ENCODE results near the gene MAPK8IP1. TPM values are rescaled to one million over a fixed set of nuclear protein-coding genes. Genes with fewer than 3 reads are reported as not detected.

MAPK8IP1 gene
- total and polyA plus RNA-seq, 2 experiments from 2014 or later, result 5.9 to 39.4 TPM

- H3K4me2 ChIP-seq, result no peak overlapping the region
- Mint-ChIP-seq H3K4me3 (no peak overlapping the region), H3K4me1 (peaks cover 21% of the 10 kb centered on the region), H3K36me3 (ENCODE audit: low read depth) (peaks cover 18% of the 10 kb centered on the region), H3K27ac (no peak overlapping the region), H3K9me3 (no peaks in the 10 kb centered on the region), H3K27me3 (ENCODE audit: insufficient read depth, low read depth, poor library complexity) (peaks cover 7% of the 10 kb centered on the region)
- H3K27me3 ChIP-seq (ENCODE audit: insufficient read depth), result no peaks in the 10 kb centered on the region
- H4K20me1 ChIP-seq (replicated peaks; ENCODE audit: insufficient read depth), result peaks cover 4% of the 10 kb centered on the region
- no peak overlapping the region for H2AFZ ChIP-seq
- H3K36me3 ChIP-seq (ENCODE audit: insufficient read depth), result peaks cover 11% of the 10 kb centered on the region; the same call in 1 of the 2 replicates
- H3K9me2 ChIP-seq (ENCODE audit: insufficient read depth), result no peaks in the 10 kb centered on the region
- peak overlapping the region; percentile 55; the same call in 1 of the 2 replicates for H3K27ac ChIP-seq (ENCODE audit: low read depth)
- no peaks in the 10 kb centered on the region; the same call in 1 of the 2 replicates for H3K4me1 ChIP-seq (ENCODE audit: insufficient read depth)
- no peak for DNase-seq (ENCODE audit: low spot score)
- TF ChIP-seq STAT1 (IDR thresholded peaks at IDR 0.05; ENCODE audit: unreplicated experiment) (no peak), ZNF114 (CRISPR knock-in tag; IDR thresholded peaks at IDR 0.05) (no peak), CREB1 (CRISPR knock-in tag; IDR thresholded peaks at IDR 0.05; ENCODE audit: low read depth) (no peak), EZH2 (IDR thresholded peaks at IDR 0.05; ENCODE audit: low read depth, unreplicated experiment) (no peak), REST (IDR thresholded peaks at IDR 0.05; ENCODE audit: unreplicated experiment) (no peak), POLR2AphosphoS5 (IDR thresholded peaks at IDR 0.05; ENCODE audit: low read depth) (no peak), NANOG (IDR thresholded peaks at IDR 0.05; ENCODE audit: borderline replicate concordance) (no peak), ZNF331 (CRISPR knock-in tag; IDR thresholded peaks at IDR 0.05; ENCODE audit: low read depth) (no peak), EZH2phosphoT487 (IDR thresholded peaks at IDR 0.05; ENCODE audit: unreplicated experiment) (no peak), JUNB (IDR thresholded peaks at IDR 0.05; ENCODE audit: unreplicated experiment) (no peak)
- TF ChIP-seq, protein P1, sequence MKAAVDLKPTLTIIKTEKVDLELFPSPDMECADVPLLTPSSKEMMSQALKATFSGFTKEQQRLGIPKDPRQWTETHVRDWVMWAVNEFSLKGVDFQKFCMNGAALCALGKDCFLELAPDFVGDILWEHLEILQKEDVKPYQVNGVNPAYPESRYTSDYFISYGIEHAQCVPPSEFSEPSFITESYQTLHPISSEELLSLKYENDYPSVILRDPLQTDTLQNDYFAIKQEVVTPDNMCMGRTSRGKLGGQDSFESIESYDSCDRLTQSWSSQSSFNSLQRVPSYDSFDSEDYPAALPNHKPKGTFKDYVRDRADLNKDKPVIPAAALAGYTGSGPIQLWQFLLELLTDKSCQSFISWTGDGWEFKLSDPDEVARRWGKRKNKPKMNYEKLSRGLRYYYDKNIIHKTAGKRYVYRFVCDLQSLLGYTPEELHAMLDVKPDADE (IDR thresholded peaks at IDR 0.05), result no peak
- TF ChIP-seq, protein P2, sequence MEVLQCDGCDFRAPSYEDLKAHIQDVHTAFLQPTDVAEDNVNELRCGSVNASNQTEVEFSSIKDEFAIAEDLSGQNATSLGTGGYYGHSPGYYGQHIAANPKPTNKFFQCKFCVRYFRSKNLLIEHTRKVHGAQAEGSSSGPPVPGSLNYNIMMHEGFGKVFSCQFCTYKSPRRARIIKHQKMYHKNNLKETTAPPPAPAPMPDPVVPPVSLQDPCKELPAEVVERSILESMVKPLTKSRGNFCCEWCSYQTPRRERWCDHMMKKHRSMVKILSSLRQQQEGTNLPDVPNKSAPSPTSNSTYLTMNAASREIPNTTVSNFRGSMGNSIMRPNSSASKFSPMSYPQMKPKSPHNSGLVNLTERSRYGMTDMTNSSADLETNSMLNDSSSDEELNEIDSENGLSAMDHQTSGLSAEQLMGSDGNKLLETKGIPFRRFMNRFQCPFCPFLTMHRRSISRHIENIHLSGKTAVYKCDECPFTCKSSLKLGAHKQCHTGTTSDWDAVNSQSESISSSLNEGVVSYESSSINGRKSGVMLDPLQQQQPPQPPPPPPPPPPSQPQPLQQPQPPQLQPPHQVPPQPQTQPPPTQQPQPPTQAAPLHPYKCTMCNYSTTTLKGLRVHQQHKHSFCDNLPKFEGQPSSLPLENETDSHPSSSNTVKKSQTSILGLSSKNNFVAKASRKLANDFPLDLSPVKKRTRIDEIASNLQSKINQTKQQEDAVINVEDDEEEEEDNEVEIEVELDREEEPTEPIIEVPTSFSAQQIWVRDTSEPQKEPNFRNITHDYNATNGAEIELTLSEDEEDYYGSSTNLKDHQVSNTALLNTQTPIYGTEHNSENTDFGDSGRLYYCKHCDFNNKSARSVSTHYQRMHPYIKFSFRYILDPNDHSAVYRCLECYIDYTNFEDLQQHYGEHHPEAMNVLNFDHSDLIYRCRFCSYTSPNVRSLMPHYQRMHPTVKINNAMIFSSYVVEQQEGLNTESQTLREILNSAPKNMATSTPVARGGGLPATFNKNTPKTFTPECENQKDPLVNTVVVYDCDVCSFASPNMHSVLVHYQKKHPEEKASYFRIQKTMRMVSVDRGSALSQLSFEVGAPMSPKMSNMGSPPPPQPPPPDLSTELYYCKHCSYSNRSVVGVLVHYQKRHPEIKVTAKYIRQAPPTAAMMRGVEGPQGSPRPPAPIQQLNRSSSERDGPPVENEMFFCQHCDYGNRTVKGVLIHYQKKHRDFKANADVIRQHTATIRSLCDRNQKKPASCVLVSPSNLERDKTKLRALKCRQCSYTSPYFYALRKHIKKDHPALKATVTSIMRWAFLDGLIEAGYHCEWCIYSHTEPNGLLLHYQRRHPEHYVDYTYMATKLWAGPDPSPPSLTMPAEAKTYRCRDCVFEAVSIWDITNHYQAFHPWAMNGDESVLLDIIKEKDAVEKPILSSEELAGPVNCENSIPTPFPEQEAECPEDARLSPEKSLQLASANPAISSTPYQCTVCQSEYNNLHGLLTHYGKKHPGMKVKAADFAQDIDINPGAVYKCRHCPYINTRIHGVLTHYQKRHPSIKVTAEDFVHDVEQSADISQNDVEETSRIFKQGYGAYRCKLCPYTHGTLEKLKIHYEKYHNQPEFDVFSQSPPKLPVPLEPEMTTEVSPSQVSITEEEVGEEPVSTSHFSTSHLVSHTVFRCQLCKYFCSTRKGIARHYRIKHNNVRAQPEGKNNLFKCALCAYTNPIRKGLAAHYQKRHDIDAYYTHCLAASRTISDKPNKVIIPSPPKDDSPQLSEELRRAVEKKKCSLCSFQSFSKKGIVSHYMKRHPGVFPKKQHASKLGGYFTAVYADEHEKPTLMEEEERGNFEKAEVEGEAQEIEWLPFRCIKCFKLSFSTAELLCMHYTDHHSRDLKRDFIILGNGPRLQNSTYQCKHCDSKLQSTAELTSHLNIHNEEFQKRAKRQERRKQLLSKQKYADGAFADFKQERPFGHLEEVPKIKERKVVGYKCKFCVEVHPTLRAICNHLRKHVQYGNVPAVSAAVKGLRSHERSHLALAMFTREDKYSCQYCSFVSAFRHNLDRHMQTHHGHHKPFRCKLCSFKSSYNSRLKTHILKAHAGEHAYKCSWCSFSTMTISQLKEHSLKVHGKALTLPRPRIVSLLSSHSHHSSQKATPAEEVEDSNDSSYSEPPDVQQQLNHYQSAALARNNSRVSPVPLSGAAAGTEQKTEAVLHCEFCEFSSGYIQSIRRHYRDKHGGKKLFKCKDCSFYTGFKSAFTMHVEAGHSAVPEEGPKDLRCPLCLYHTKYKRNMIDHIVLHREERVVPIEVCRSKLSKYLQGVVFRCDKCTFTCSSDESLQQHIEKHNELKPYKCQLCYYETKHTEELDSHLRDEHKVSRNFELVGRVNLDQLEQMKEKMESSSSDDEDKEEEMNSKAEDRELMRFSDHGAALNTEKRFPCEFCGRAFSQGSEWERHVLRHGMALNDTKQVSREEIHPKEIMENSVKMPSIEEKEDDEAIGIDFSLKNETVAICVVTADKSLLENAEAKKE (CRISPR knock-in tag; IDR thresholded peaks at IDR 0.05), result no peak
- TF ChIP-seq, protein P3, sequence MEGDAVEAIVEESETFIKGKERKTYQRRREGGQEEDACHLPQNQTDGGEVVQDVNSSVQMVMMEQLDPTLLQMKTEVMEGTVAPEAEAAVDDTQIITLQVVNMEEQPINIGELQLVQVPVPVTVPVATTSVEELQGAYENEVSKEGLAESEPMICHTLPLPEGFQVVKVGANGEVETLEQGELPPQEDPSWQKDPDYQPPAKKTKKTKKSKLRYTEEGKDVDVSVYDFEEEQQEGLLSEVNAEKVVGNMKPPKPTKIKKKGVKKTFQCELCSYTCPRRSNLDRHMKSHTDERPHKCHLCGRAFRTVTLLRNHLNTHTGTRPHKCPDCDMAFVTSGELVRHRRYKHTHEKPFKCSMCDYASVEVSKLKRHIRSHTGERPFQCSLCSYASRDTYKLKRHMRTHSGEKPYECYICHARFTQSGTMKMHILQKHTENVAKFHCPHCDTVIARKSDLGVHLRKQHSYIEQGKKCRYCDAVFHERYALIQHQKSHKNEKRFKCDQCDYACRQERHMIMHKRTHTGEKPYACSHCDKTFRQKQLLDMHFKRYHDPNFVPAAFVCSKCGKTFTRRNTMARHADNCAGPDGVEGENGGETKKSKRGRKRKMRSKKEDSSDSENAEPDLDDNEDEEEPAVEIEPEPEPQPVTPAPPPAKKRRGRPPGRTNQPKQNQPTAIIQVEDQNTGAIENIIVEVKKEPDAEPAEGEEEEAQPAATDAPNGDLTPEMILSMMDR (conservative IDR thresholded peaks at IDR 0.05; ENCODE audit: low read depth in 2 of 2), result no peak
- H3K79me2 ChIP-seq (replicated peaks; ENCODE audit: insufficient read depth), result 0 out of 2 replicates have a peak, but pooled peaks cover 2% of the 10 kb centered on the region
- 0 out of 2 replicates have a peak, but pooled peaks cover 3% of the 10 kb centered on the region for H3F3A ChIP-seq (replicated peaks; ENCODE audit: low read depth)
- H3K4me3 ChIP-seq, result no peak overlapping the region
- ATAC-seq, result no peak
Measured at GRCh38 chr11:45935349-45936064, 50.1 kb downstream of the MAPK8IP1 start.
